ENCODE results near the gene PDZRN4.
A peak's percentile ranks its signal among the peaks of the same experiment; 100 is the strongest.

PDZRN4 gene

GRCh38 chr12:41497409-41497808 is 309.3 kb downstream of the PDZRN4 start:
- H3K9ac ChIP-seq, result no peak overlapping the region
- no peak overlapping the region for H2AFZ ChIP-seq

GRCh38 chr12:41504976-41505375 is 316.9 kb downstream of the PDZRN4 start:
- Histone ChIP-seq H3K4me3 (ENCODE audit: low read depth, low read length) (no peak overlapping the region), H3K27ac (no peak overlapping the region), H3K9ac (no peak overlapping the region), H2AFZ (no peak overlapping the region), H3K27me3 (ENCODE audit: control insufficient read depth, insufficient read depth, low read length) (no peaks in the 10 kb centered on the region), H3K79me2 (no peaks in the 10 kb centered on the region), H3K4me2 (ENCODE audit: low read length) (no peak overlapping the region), H3K36me3 (ENCODE audit: control insufficient read depth, insufficient read depth, low read length) (no peaks in the 10 kb centered on the region), H3K4me1 (no peaks in the 10 kb centered on the region), H3K9me3 (ENCODE audit: control insufficient read depth, low read length) (no peaks in the 10 kb centered on the region)
- TF ChIP-seq CTCF (IDR thresholded peaks at IDR 0.05), result no peak

More at GRCh38 chr12:41497409-41497808, 309.3 kb downstream of the PDZRN4 start:
- H3K79me2 ChIP-seq, result no peaks in the 10 kb centered on the region
- no peaks in the 10 kb centered on the region for H3K9me3 ChIP-seq (ENCODE audit: control insufficient read depth, low read length)
- no peaks in the 10 kb centered on the region for H3K4me1 ChIP-seq
- H3K4me3 ChIP-seq (ENCODE audit: low read depth, low read length), result no peak overlapping the region
- no peak overlapping the region for H3K27ac ChIP-seq
- H3K36me3 ChIP-seq (ENCODE audit: control insufficient read depth, insufficient read depth, low read length), result no peaks in the 10 kb centered on the region
- no peaks in the 10 kb centered on the region for H3K27me3 ChIP-seq (ENCODE audit: control insufficient read depth, insufficient read depth, low read length)
- TF ChIP-seq CTCF (IDR thresholded peaks at IDR 0.05), result no peak
- no peak overlapping the region for H3K4me2 ChIP-seq (ENCODE audit: low read length)

GRCh38 chr12:41507286-41507685 is 319.2 kb downstream of the PDZRN4 start:
- Histone ChIP-seq H3K36me3 (ENCODE audit: control insufficient read depth, insufficient read depth, low read length) (no peaks in the 10 kb centered on the region), H3K27me3 (ENCODE audit: control insufficient read depth, insufficient read depth, low read length) (no peaks in the 10 kb centered on the region), H3K4me2 (ENCODE audit: low read length) (no peak overlapping the region), H3K9ac (no peak overlapping the region), H3K79me2 (no peaks in the 10 kb centered on the region), H2AFZ (no peak overlapping the region), H3K4me3 (ENCODE audit: low read depth, low read length) (no peak overlapping the region), H3K4me1 (no peaks in the 10 kb centered on the region), H3K9me3 (ENCODE audit: control insufficient read depth, low read length) (no peaks in the 10 kb centered on the region), H3K27ac (no peak overlapping the region)
- no peak for TF ChIP-seq CTCF (IDR thresholded peaks at IDR 0.05)

GRCh38 chr12:41509271-41510055 is 321.3 kb downstream of the PDZRN4 start:
- no peaks in the 10 kb centered on the region for H3K4me1 ChIP-seq
- H3K79me2 ChIP-seq, result no peaks in the 10 kb centered on the region
- H3K4me3 ChIP-seq (ENCODE audit: low read depth, low read length), result no peak overlapping the region
- no peak overlapping the region for H2AFZ ChIP-seq
- TF ChIP-seq CTCF (IDR thresholded peaks at IDR 0.05), result no peak
- no peak overlapping the region for H3K27ac ChIP-seq
- H3K9me3 ChIP-seq (ENCODE audit: control insufficient read depth, low read length), result no peaks in the 10 kb centered on the region
- H3K9ac ChIP-seq, result no peak overlapping the region
- H3K4me2 ChIP-seq (ENCODE audit: low read length), result peak overlapping the region; percentile 10
- H3K27me3 ChIP-seq (ENCODE audit: control insufficient read depth, insufficient read depth, low read length), result no peaks in the 10 kb centered on the region
- no peaks in the 10 kb centered on the region for H3K36me3 ChIP-seq (ENCODE audit: control insufficient read depth, insufficient read depth, low read length)

GRCh38 chr12:41510470-41510869 is 322.4 kb downstream of the PDZRN4 start:
- Histone ChIP-seq H2AFZ (peak overlapping the region; percentile 12), H3K4me1 (no peaks in the 10 kb centered on the region), H3K79me2 (no peaks in the 10 kb centered on the region), H3K9ac (no peak overlapping the region), H3K36me3 (ENCODE audit: control insufficient read depth, insufficient read depth, low read length) (no peaks in the 10 kb centered on the region), H3K4me2 (ENCODE audit: low read length) (no peak overlapping the region), H3K9me3 (ENCODE audit: control insufficient read depth, low read length) (no peaks in the 10 kb centered on the region), H3K27ac (no peak overlapping the region), H3K4me3 (ENCODE audit: low read depth, low read length) (no peak overlapping the region), H3K27me3 (ENCODE audit: control insufficient read depth, insufficient read depth, low read length) (no peaks in the 10 kb centered on the region)
- no peak for TF ChIP-seq CTCF (IDR thresholded peaks at IDR 0.05)

Data from parathyroid adenoma (tissue), 2 donors.